HCT116 (cell line): ENCODE measurements around the gene TMEM26. TPM values are rescaled to one million over a fixed set of nuclear protein-coding genes. Genes with fewer than 3 reads are reported as not detected.

Experiments used
- ATAC-seq: fragments of 200-7000 bp; cut with Tn5 transposase; 2 replicates; pipeline ENCODE4 v1.9.1; 2020; ENCODE audit warnings: mild to moderate bottlenecking, moderate library complexity
- BruUV-seq: library from RNA; stranded (reverse); fragments of 400-500 nt; replicated peaks from 2 replicates; lab custom pipeline; 2021; lab: Mats Ljungman, UMichigan
- CTCF ChIA-PET: fragments of 300-600 bp; sonication (Branson Sonifier 250); formaldehyde crosslinking; loops from one replicate; lab custom pipeline; 2021; ENCODE audit warnings: antibody characterized with exemption; lab: Charles Lee
- POLR2A ChIA-PET: fragments of 300-600, 350-600 bp; sonication (Branson Sonifier 250); formaldehyde crosslinking; loops from one replicate; lab custom pipeline; 2021; ENCODE audit warnings: antibody characterized with exemption; lab: Charles Lee
- RAD21 ChIA-PET, 2 experiments: fragments of 300-600 bp; sonication (Branson Sonifier 250); formaldehyde crosslinking; loops; one replicate each; lab custom pipeline; 2023; ENCODE audit warnings: low total read pairs in 2 of 2; ENCODE audit not compliant: uncharacterized antibody in 2 of 2, unreplicated experiment in 2 of 2, low non-redundant PET in 1 of 2; lab: Charles Lee
- DNase-seq: peaks from one replicate; pipeline ENCODE4 v3.0.0-alpha.2; 2010; ENCODE audit warnings: low read depth, low spot score
- H2AFZ ChIP-seq: fragments of 200-600 bp; shearing (Covaris generic), sonication (generic); 2 replicates; pipeline ENCODE4 v1.6.1; 2017; ENCODE audit warnings: low read depth, mixed run types, mixed read lengths, antibody characterized with exemption, low read length; ENCODE audit not compliant: poor library complexity, severe bottlenecking
- H3K27ac ChIP-seq: 2 replicates; pipeline ENCODE4 v1.5.1; 2012; ENCODE audit warnings: low read depth, low read length
- H3K27me3 ChIP-seq: fragments of 200-600 bp; sonication (generic); 2 replicates; pipeline ENCODE4 v1.6.1; 2016; ENCODE audit warnings: mixed run types, low read length, mixed read lengths; ENCODE audit not compliant: insufficient read depth
- H3K36me3 ChIP-seq, 2 experiments: fragments of 200-500 bp in 1 of 2; fragments of 200-600 bp in 1 of 2; sonication (Bioruptor generic) in 1 of 2; sonication (generic) in 1 of 2; 2 replicates each; pipeline versions ENCODE4 v1.5.1 to v1.6.1; 2014 to 2016; ENCODE audit warnings: low read length in 2 of 2, inconsistent platforms in 1 of 2, mixed read lengths in 1 of 2, mixed run types in 1 of 2; ENCODE audit not compliant: insufficient read depth in 2 of 2, control insufficient read depth in 1 of 2
- H3K4me1 ChIP-seq, 2 experiments: fragments of 200-600 bp in 1 of 2; sonication (generic) in 1 of 2; 2 replicates each; pipeline versions ENCODE4 v1.5.1 to v1.6.1; 2012 to 2017; ENCODE audit warnings: low read length in 2 of 2, inconsistent platforms in 1 of 2, mild to moderate bottlenecking in 1 of 2, mixed read lengths in 1 of 2, mixed run types in 1 of 2, moderate library complexity in 1 of 2; ENCODE audit not compliant: insufficient read depth in 2 of 2, control insufficient read depth in 1 of 2
- H3K4me2 ChIP-seq: fragments of 200-600 bp; sonication (generic); 2 replicates; pipeline ENCODE4 v1.6.1; 2017; ENCODE audit warnings: mixed run types, low read length, mixed read lengths
- H3K4me3 ChIP-seq, 2 experiments: fragments of 200-600 bp in 1 of 2; sonication (generic) in 1 of 2; replicated peaks in 1 of 2; 2 replicates each; pipeline ENCODE4 v1.5.1; 2011 to 2016; ENCODE audit warnings: low read length in 2 of 2, control low read depth in 1 of 2, low read depth in 1 of 2, mild to moderate bottlenecking in 1 of 2, mixed read lengths in 1 of 2, mixed run types in 1 of 2
- H3K79me2 ChIP-seq: fragments of 200-600 bp; sonication (generic); 2 replicates; pipeline ENCODE4 v1.6.1; 2017; ENCODE audit warnings: mild to moderate bottlenecking, mixed run types, low read length, moderate library complexity, mixed read lengths; ENCODE audit not compliant: insufficient read depth
- H3K9ac ChIP-seq: fragments of 200-600 bp; sonication (generic); 2 replicates; pipeline ENCODE4 v1.6.1; 2016; ENCODE audit warnings: low read length, mixed read lengths
- H3K9me2 ChIP-seq: fragments of 200-600 bp; sonication (generic), shearing (Covaris generic); 2 replicates; pipeline ENCODE4 v1.6.1; 2017; ENCODE audit warnings: mixed run types, mild to moderate bottlenecking, moderate library complexity; ENCODE audit not compliant: insufficient read depth
- H3K9me3 ChIP-seq, 2 experiments: fragments of 200-500 bp in 1 of 2; fragments of 200-600 bp in 1 of 2; sonication (Bioruptor generic) in 1 of 2; sonication (generic) in 1 of 2; 2 replicates each; pipeline ENCODE4 v1.6.1; 2014 to 2017; ENCODE audit warnings: low read length in 2 of 2, mixed read lengths in 2 of 2, inconsistent platforms in 1 of 2, low read depth in 1 of 2, mild to moderate bottlenecking in 1 of 2, mixed run types in 1 of 2, moderate library complexity in 1 of 2; ENCODE audit not compliant: control insufficient read depth in 1 of 2, insufficient read depth in 1 of 2
- H4K20me1 ChIP-seq: fragments of 200-600 bp; sonication (generic), shearing (Covaris generic); 2 replicates; pipeline ENCODE4 v1.6.1; 2017; ENCODE audit warnings: mixed run types, mild to moderate bottlenecking, moderate library complexity; ENCODE audit not compliant: insufficient read depth
- ATF3 ChIP-seq: IDR thresholded peaks from 2 replicates; pipeline ENCODE4 v1.6.1; 2012
- CEBPB ChIP-seq: IDR thresholded peaks from 2 replicates; pipeline ENCODE4 v1.6.1; 2012; ENCODE audit warnings: low read depth
- EZH2phosphoT487 ChIP-seq: fragments of 200-600 bp; IDR thresholded peaks from 2 replicates; pipeline ENCODE4 v1.6.1; 2018; ENCODE audit warnings: antibody characterized with exemption, borderline replicate concordance
- JUND ChIP-seq: IDR thresholded peaks from 2 replicates; pipeline ENCODE4 v1.6.1; 2012
- MAX ChIP-seq: IDR thresholded peaks from 2 replicates; pipeline ENCODE4 v1.6.1; 2012
- RAD21 ChIP-seq: IDR thresholded peaks from 2 replicates; pipeline ENCODE4 v1.6.1; 2012; ENCODE audit warnings: low read depth, mild to moderate bottlenecking
- REST ChIP-seq: IDR thresholded peaks from 2 replicates; pipeline ENCODE4 v1.6.1; 2012; ENCODE audit warnings: low read depth
- SIN3A ChIP-seq: IDR thresholded peaks from 2 replicates; pipeline ENCODE4 v1.6.1; 2012; ENCODE audit warnings: low read depth
- SP1 ChIP-seq: IDR thresholded peaks from 2 replicates; pipeline ENCODE4 v1.6.1; 2012; ENCODE audit warnings: low read depth
- SRF ChIP-seq: IDR thresholded peaks from 2 replicates; pipeline ENCODE4 v1.6.1; 2012; ENCODE audit warnings: low read depth
- TCF7L2 ChIP-seq: IDR thresholded peaks from 2 replicates; pipeline ENCODE4 v1.7.0; 2011; ENCODE audit warnings: borderline replicate concordance, inconsistent platforms; ENCODE audit not compliant: insufficient read depth, insufficient read length; ENCODE audit errors: extremely low read depth
- ZFX ChIP-seq: fragments of 450-650 bp; IDR thresholded peaks from 2 replicates; pipeline ENCODE4 v1.6.1; 2017
- intact Hi-C: fragments of 100-400 bp; cut with micrococcal nuclease; formaldehyde crosslinking; loops from 2 replicates; pipeline ENCODE4 v1.10.0; 2022
- total RNA-seq: library from RNA; stranded (reverse); gene quantifications from one replicate; pipeline ENCODE4 v1.2.1, GENCODE V29; 2021; ENCODE audit not compliant: unreplicated experiment

TMEM26 gene
- total RNA-seq, 1 experiment from 2014 or later, result not detected

GRCh38 chr10:61406242-61406641, 46.9 kb downstream of the TMEM26 start:
- no peaks in the 10 kb centered on the region for H4K20me1 ChIP-seq
- H2AFZ ChIP-seq, result no peak overlapping the region
- ChIA-PET POLR2A (no interaction called here), RAD21 (no interaction called here), CTCF (no interaction called here)
- ATAC-seq, result no peak
- no peaks in the 10 kb centered on the region for H3K9me3 ChIP-seq
- H3K4me1 ChIP-seq, result no peaks in the 10 kb centered on the region
- intact Hi-C loops, result no loop called here
- no peak for DNase-seq
- H3K27ac ChIP-seq, result no peak overlapping the region
- no peak overlapping the region for H3K4me3 ChIP-seq
- no peak overlapping the region for H3K9ac ChIP-seq
- no peak overlapping the region for H3K4me2 ChIP-seq
- no peaks in the 10 kb centered on the region for H3K9me2 ChIP-seq
- BruUV-seq, result no TSS peak
- no peaks in the 10 kb centered on the region for H3K79me2 ChIP-seq
- H3K27me3 ChIP-seq, result no peaks in the 10 kb centered on the region
- no peak for TF ChIP-seq REST
- TF ChIP-seq CEBPB, result no peak
- H3K36me3 ChIP-seq, result no peaks in the 10 kb centered on the region

- TF ChIP-seq ZFX (no peak), TCF7L2 (no peak), SP1 (no peak), ATF3 (no peak), MAX (no peak), JUND (no peak), SRF (no peak), EZH2phosphoT487 (no peak), REST (no peak), SIN3A (no peak), RAD21 (no peak)
- no peak for ATAC-seq
- Histone ChIP-seq H4K20me1 (no peaks in the 10 kb centered on the region), H3K9ac (no peak overlapping the region), H3K27me3 (no peaks in the 10 kb centered on the region), H3K9me2 (no peaks in the 10 kb centered on the region), H3K4me2 (no peak overlapping the region), H3K36me3 (no peaks in the 10 kb centered on the region), H2AFZ (no peak overlapping the region), H3K9me3 (no peaks in the 10 kb centered on the region), H3K27ac (no peak overlapping the region), H3K79me2 (no peaks in the 10 kb centered on the region), H3K4me1 (no peaks in the 10 kb centered on the region), H3K4me3 (no peak overlapping the region)
- POLR2A ChIA-PET, result no interaction called here
- RAD21 ChIA-PET, result no interaction called here
- no peak for DNase-seq
- CTCF ChIA-PET, result no interaction called here
- intact Hi-C loops, result no loop called here
- no TSS peak for BruUV-seq
Observed at GRCh38 chr10:61404751-61405150, 48.4 kb downstream of the TMEM26 start.
